K562 (cell line): ENCODE measurements around the gene PCDHGA7. TPM values are rescaled to one million over a fixed set of nuclear protein-coding genes. Genes with fewer than 3 reads are reported as not detected.
A peak's percentile ranks its signal among the peaks of the same experiment; 100 is the strongest.

Experiments
- ATAC-seq: fragments of 200-7000 bp; cut with Tn5 transposase; 3 replicates; pipeline ENCODE4 v1.9.1; 2020; ENCODE audit warnings: moderate library complexity
- BruUV-seq: library from RNA; stranded (reverse); fragments of 400-500 nt; replicated peaks from 2 replicates; lab custom pipeline; 2021; lab: Mats Ljungman, UMichigan
- CTCF ChIA-PET: fragments of 300-600 bp; formaldehyde crosslinking; extraction: SDS; loops from one replicate; lab custom pipeline; 2021; ENCODE audit warnings: low intra/inter-chr PET ratio; lab: Yijun Ruan, JAX
- POLR2A ChIA-PET: fragments of 300-600, 350-650 bp; sonication (Branson Sonifier 250); formaldehyde crosslinking; extraction: SDS; loops from one replicate; lab custom pipeline; 2021; ENCODE audit warnings: antibody characterized with exemption, inconsistent platforms; lab: Yijun Ruan, JAX
- DNase-seq, 4 experiments: peaks; one replicate each; pipeline versions ENCODE4 v3.0.0 to v3.0.0-alpha.2; 2011 to 2018; ENCODE audit warnings: low spot score in 3 of 4, mixed read lengths in 3 of 4; ENCODE audit errors: extremely low read depth in 1 of 4
- FAIRE-seq: peaks from 2 replicates; lab custom pipeline; 2011; peaks lifted over from hg19 to GRCh38; lab: Jason Lieb, UNC
- H2AFZ ChIP-seq: 2 replicates; pipeline ENCODE4 v1.6.0; 2011; ENCODE audit warnings: low read depth, low read length, control low read depth, inconsistent platforms
- H3K27ac ChIP-seq: fragments of 200-600 bp; 3 replicates; pipeline ENCODE4 v1.8.0; 2011; ENCODE audit warnings: low read depth, mild to moderate bottlenecking, control low read depth, inconsistent platforms, low read length, moderate library complexity, mixed read lengths; ENCODE audit errors: extremely low read depth
- H3K27me3 ChIP-seq, 2 experiments: fragments of 300-600 bp in 1 of 2; 2 replicates in 1 of 2; 3 replicates in 1 of 2; pipeline versions ENCODE4 v1.6.0 to v1.8.0; 2011; ENCODE audit warnings: inconsistent platforms in 2 of 2, low read length in 2 of 2, mild to moderate bottlenecking in 1 of 2, mixed read lengths in 1 of 2, moderate library complexity in 1 of 2; ENCODE audit not compliant: control insufficient read depth in 2 of 2, insufficient read depth in 2 of 2
- H3K36me3 ChIP-seq: fragments of 300-600 bp; 3 replicates; pipeline ENCODE4 v1.8.0; 2011; ENCODE audit warnings: mild to moderate bottlenecking, low read length, inconsistent platforms; ENCODE audit not compliant: control insufficient read depth, insufficient read depth
- H3K4me1 ChIP-seq, 2 experiments: fragments of 200-600 bp in 1 of 2; replicated peaks in 1 of 2; 2 replicates in 1 of 2; 3 replicates in 1 of 2; pipeline versions ENCODE4 v1.5.1 to v1.8.0; 2011; ENCODE audit warnings: inconsistent platforms in 2 of 2, low read length in 2 of 2, mild to moderate bottlenecking in 1 of 2, mixed read lengths in 1 of 2, moderate library complexity in 1 of 2; ENCODE audit not compliant: control insufficient read depth in 2 of 2, insufficient read depth in 2 of 2
- H3K4me2 ChIP-seq: 2 replicates; pipeline ENCODE4 v1.6.1; 2011; ENCODE audit warnings: low read length, control low read depth, inconsistent platforms, mixed read lengths; ENCODE audit not compliant: insufficient read depth
- H3K4me3 ChIP-seq: fragments of 200-600 bp; sonication (generic), shearing (Covaris generic); 2 replicates; pipeline ENCODE4 v1.5.1; 2016; ENCODE audit warnings: control low read depth, inconsistent platforms
- H3K79me2 ChIP-seq: fragments of 200-600 bp; 3 replicates; pipeline ENCODE4 v1.8.0; 2011; ENCODE audit warnings: low read length, inconsistent platforms; ENCODE audit not compliant: control insufficient read depth, insufficient read depth
- H3K9ac ChIP-seq, 2 experiments: 2 replicates each; pipeline versions ENCODE4 v1.6.0 to v1.6.1; 2011; ENCODE audit warnings: low read depth in 2 of 2, low read length in 2 of 2, control low read depth in 1 of 2, inconsistent platforms in 1 of 2, mild to moderate bottlenecking in 1 of 2, mixed read lengths in 1 of 2; ENCODE audit not compliant: insufficient read depth in 1 of 2
- H3K9me1 ChIP-seq: one replicate; pipeline ENCODE4 v1.6.0; 2011; ENCODE audit warnings: inconsistent platforms, mild to moderate bottlenecking, low read length, moderate library complexity; ENCODE audit not compliant: control insufficient read depth, insufficient read depth
- H3K9me3 ChIP-seq: replicated peaks from 2 replicates; pipeline ENCODE4 v1.5.1; 2011; ENCODE audit warnings: low read depth, low read length, inconsistent platforms; ENCODE audit not compliant: control insufficient read depth, insufficient read depth
- H4K20me1 ChIP-seq: replicated peaks from 2 replicates; pipeline ENCODE4 v1.6.1; 2011; ENCODE audit warnings: low read length, inconsistent platforms, mixed read lengths; ENCODE audit not compliant: control insufficient read depth, insufficient read depth
- ATF1 ChIP-seq, 2 experiments: fragments of 450-650 bp in 1 of 2; IDR thresholded peaks; 2 replicates each; pipeline ENCODE4 v1.6.1; 2016; ENCODE audit warnings: missing compliant biosample characterization in 1 of 2, missing genetic modification characterization in 1 of 2
- CEBPB ChIP-seq: fragments of 450-650 bp; IDR thresholded peaks from 2 replicates; pipeline ENCODE4 v1.6.1; 2016; ENCODE audit warnings: missing genetic modification characterization, missing compliant biosample characterization
- CEBPG ChIP-seq, 3 experiments: fragments of 200-800 bp in 1 of 3; sonication (Bioruptor generic) in 1 of 3; sonication (generic) in 1 of 3; formaldehyde crosslinking in 1 of 3; IDR thresholded peaks in 2 of 3; conservative IDR thresholded peaks in 1 of 3; 2 replicates each; pipeline versions ENCODE4 v1.6.1 to v1.8.0; 2016 to 2022; ENCODE audit warnings: missing compliant biosample characterization in 2 of 3, missing genetic modification characterization in 2 of 3, mild to moderate bottlenecking in 1 of 3, missing genetic modification reagents in 1 of 3
- MAFF ChIP-seq: IDR thresholded peaks from 2 replicates; pipeline ENCODE4 v1.6.1; 2012; ENCODE audit warnings: low read length, improper control_type of control experiment
- MXI1 ChIP-seq: IDR thresholded peaks from 2 replicates; pipeline ENCODE4 v1.6.1; 2011; ENCODE audit warnings: low read depth, mild to moderate bottlenecking, improper control_type of control experiment, low read length
- PCBP2 ChIP-seq: fragments of 200-400 bp; formaldehyde crosslinking; IDR thresholded peaks from 2 replicates; pipeline ENCODE4 v1.6.1; 2018; ENCODE audit warnings: low read length, low read depth, mild to moderate bottlenecking, moderate library complexity; ENCODE audit not compliant: poor library complexity, severe bottlenecking
- PPARD ChIP-seq: fragments of 250-450 bp; sonication (Bioruptor Pico); IDR thresholded peaks from 2 replicates; pipeline ENCODE4 v1.8.0; 2022; ENCODE audit warnings: inconsistent platforms, mild to moderate bottlenecking, moderate library complexity
- PURB ChIP-seq: sonication (generic); formaldehyde crosslinking; IDR thresholded peaks from 2 replicates; pipeline ENCODE4 v1.9.0; 2021; ENCODE audit warnings: low read depth, mild to moderate bottlenecking, missing genetic modification reagents
- SAFB2 ChIP-seq: fragments of 200-400 bp; formaldehyde crosslinking; IDR thresholded peaks from 2 replicates; pipeline ENCODE4 v1.6.1; 2018; ENCODE audit warnings: borderline replicate concordance, low read length, low read depth, moderate library complexity; ENCODE audit not compliant: severe bottlenecking
- SP2 ChIP-seq: IDR thresholded peaks from 2 replicates; pipeline ENCODE4 v1.6.1; 2011; ENCODE audit warnings: mild to moderate bottlenecking, low read depth, low read length, moderate library complexity; ENCODE audit not compliant: poor library complexity, severe bottlenecking; ENCODE audit errors: extremely low read depth
- ZNF699 ChIP-seq: fragments of 250-450 bp; sonication (Bioruptor Pico); IDR thresholded peaks from 2 replicates; pipeline ENCODE4 v1.8.0; 2021; ENCODE audit warnings: mild to moderate bottlenecking, moderate library complexity; ENCODE audit not compliant: insufficient replicate concordance
- ZNF778 ChIP-seq: fragments of 450-650 bp; formaldehyde crosslinking; IDR thresholded peaks from 2 replicates; pipeline ENCODE4 v1.4.0; 2020; ENCODE audit warnings: mild to moderate bottlenecking, moderate library complexity
- WGBS: fragments of 100-300 bp; shearing (Covaris generic); methylation state at CpG from one replicate; pipeline ENCODE4 v1.1.6; 2016; ENCODE audit warnings: low coverage, mixed read lengths; ENCODE audit not compliant: insufficient coverage; ENCODE audit errors: missing lambda C conversion rate; 5-methylcytosine and 5-hydroxymethylcytosine counted together
- in situ Hi-C: fragments of 300-500 bp; cut with MboI; formaldehyde crosslinking; loops from 4 replicates; pipeline ENCODE4 v1.15.0; 2018; ENCODE audit warnings: inconsistent platforms, mixed read lengths
- intact Hi-C: fragments of 100-400 bp; cut with micrococcal nuclease; formaldehyde crosslinking; loops from 2 replicates; pipeline ENCODE4 v1.14.2; 2022
- polyA plus RNA-seq, 8 experiments: library from polyadenylated mRNA; depleted of rRNA in 4 of 8; stranded (reverse) in 5 of 8; unstranded in 3 of 8; fragments of >200 nt; fragmentation: Nextera tagmentation in 2 of 8; fragmentation: Illumina TruSeq in 1 of 8; extraction: Ambion mirVana in 2 of 8; extraction: Trizol in 1 of 8; gene quantifications; 2 replicates each; pipeline versions ENCODE4 v1.2.1 to v1.2.3, GENCODE V29; 2011 to 2014; ENCODE audit warnings: inconsistent platforms in 1 of 8, missing spikeins in 1 of 8
- total RNA-seq, 7 experiments: library from RNA; depleted of rRNA in 6 of 7; stranded (reverse); fragments of >200 nt in 6 of 7; fragmentation: Illumina TruSeq in 2 of 7; extraction: Trizol in 2 of 7; gene quantifications; 2 replicates each; pipeline versions ENCODE4 v1.2.1 to v1.2.3, GENCODE V29; 2011 to 2021; ENCODE audit warnings: low replicate concordance in 1 of 7
- TF ChIP-seq, protein P1 (sequence below): fragments of 250-450 bp; sonication (Bioruptor Pico); IDR thresholded peaks from 2 replicates; pipeline ENCODE4 v1.4.0; 2020; ENCODE audit warnings: mild to moderate bottlenecking, moderate library complexity, borderline replicate concordance

Gene PCDHGA7
- total and polyA plus RNA-seq, 9 of the 15 experiments (the other 6 are each of a cell fraction or from before 2014, with no cell fraction given): 0.03 to 0.11 (median 0.06) TPM; not detected in 5

DNA sequence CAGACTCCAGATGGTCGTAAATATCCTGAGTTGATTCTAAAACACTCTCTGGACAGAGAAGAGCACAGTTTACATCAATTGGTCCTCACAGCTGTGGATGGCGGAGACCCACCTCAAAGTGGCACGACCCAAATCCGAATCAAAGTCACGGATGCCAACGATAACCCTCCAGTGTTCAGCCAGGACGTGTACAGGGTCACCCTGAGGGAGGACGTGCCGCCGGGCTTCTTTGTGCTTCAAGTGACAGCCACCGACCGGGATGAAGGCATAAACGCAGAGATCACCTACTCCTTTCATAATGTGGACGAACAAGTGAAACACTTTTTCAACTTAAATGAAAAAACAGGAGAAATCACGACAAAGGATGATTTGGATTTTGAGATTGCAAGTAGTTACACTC lies 21.9 kb upstream of the PCDHGA7 start:
- POLR2A ChIA-PET: no interaction called here
- H3K27me3 ChIP-seq: peaks cover 6 to 35% of the 10 kb centered on the region in 2 experiments; a peak in 4 of 5 replicates
- ATAC-seq: no peak
- TF ChIP-seq PURB (CRISPR knock-in tag): no peak
- TF ChIP-seq SAFB2: no peak
- no peak for TF ChIP-seq ZNF699 (CRISPR knock-in tag)
- no peak for TF ChIP-seq CEBPB
- no peak for TF ChIP-seq SP2
- TF ChIP-seq, all 486 proteins: peak for 0
- Histone ChIP-seq H3K27ac (no peak overlapping the region), H3K9me3 (no peaks in the 10 kb centered on the region; the same call in 1 of the 2 replicates), H2AFZ (0 out of 2 replicates have a peak overlapping the region, but pooled peaks have one; percentile 27), H3K36me3 (no peaks in the 10 kb centered on the region), H3K9ac (no peak overlapping the region), H3K79me2 (no peaks in the 10 kb centered on the region), H3K4me3 (no peak overlapping the region), H4K20me1 (no peaks in the 10 kb centered on the region), H3K4me2 (no peak overlapping the region), H3K4me1 (peaks cover 2 to 12% of the 10 kb centered on the region in 2 experiments; a peak in 3 of 5 replicates), H3K9me1 (no peaks in the 10 kb centered on the region)
- no TSS peak for BruUV-seq
- CTCF ChIA-PET: interaction anchor here (0.7 to 2.3 kb wide), 3 partner anchors 197 to 254 kb away, joined by 3 to 12 read pairs (median 4); no protein-coding TSS in a partner anchor
- no peak for DNase-seq
- FAIRE-seq: no peak
- intact Hi-C loops (no loop called here), in situ Hi-C loops (no loop called here)
- WGBS: 2% methylated on average over 15 of the region's 15 CpGs

DNA sequence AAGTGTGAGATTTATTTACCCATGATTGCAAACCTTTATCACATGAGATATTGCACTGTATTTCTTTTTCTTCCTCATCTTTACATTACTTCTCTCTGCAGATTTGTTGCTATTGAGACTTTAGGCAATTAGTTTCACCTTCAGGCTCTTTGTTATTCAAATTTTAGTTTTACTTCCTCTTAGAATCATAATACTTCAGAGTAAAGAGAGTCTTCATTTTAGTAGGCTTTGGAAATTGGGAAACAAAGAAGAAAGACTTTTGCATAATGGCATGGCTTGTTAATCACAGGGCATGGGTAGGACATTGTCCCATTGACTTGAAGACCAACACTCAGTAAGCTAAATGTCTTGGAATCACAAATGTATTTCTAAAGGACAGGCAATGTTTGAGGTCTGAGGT lies 19.8 kb upstream of the PCDHGA7 start:
- Histone ChIP-seq H2AFZ (no peak overlapping the region), H4K20me1 (no peaks in the 10 kb centered on the region), H3K79me2 (no peaks in the 10 kb centered on the region), H3K9ac (no peak overlapping the region), H3K4me2 (no peak overlapping the region), H3K36me3 (no peaks in the 10 kb centered on the region), H3K9me3 (no peaks in the 10 kb centered on the region; the same call in 1 of the 2 replicates), H3K27ac (no peak overlapping the region), H3K27me3 (peaks cover 13 to 36% of the 10 kb centered on the region in 2 experiments; a peak in 4 of 5 replicates), H3K4me3 (no peak overlapping the region), H3K4me1 (peaks cover 0 to 12% of the 10 kb centered on the region in 2 experiments; a peak in 2 of 5 replicates), H3K9me1 (no peaks in the 10 kb centered on the region)
- DNase-seq (no peak), ATAC-seq (no peak), FAIRE-seq (no peak)
- BruUV-seq: no TSS peak
- in situ Hi-C loops: no loop called here
- ChIA-PET POLR2A (no interaction called here), CTCF (no interaction called here)
- intact Hi-C loops: no loop called here
- no peak for TF ChIP-seq MXI1
- TF ChIP-seq ZNF778 (CRISPR knock-in tag): no peak
- TF ChIP-seq PPARD (CRISPR knock-in tag): no peak
- no peak for TF ChIP-seq MAFF
- TF ChIP-seq, protein P1, sequence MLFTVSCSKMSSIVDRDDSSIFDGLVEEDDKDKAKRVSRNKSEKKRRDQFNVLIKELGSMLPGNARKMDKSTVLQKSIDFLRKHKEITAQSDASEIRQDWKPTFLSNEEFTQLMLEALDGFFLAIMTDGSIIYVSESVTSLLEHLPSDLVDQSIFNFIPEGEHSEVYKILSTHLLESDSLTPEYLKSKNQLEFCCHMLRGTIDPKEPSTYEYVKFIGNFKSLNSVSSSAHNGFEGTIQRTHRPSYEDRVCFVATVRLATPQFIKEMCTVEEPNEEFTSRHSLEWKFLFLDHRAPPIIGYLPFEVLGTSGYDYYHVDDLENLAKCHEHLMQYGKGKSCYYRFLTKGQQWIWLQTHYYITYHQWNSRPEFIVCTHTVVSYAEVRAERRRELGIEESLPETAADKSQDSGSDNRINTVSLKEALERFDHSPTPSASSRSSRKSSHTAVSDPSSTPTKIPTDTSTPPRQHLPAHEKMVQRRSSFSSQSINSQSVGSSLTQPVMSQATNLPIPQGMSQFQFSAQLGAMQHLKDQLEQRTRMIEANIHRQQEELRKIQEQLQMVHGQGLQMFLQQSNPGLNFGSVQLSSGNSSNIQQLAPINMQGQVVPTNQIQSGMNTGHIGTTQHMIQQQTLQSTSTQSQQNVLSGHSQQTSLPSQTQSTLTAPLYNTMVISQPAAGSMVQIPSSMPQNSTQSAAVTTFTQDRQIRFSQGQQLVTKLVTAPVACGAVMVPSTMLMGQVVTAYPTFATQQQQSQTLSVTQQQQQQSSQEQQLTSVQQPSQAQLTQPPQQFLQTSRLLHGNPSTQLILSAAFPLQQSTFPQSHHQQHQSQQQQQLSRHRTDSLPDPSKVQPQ (CRISPR knock-in tag): no peak
- no peak for TF ChIP-seq CEBPG (CRISPR knock-in tag; IDR thresholded peaks at IDR 0.05)
- TF ChIP-seq CEBPG (tag; conservative IDR thresholded peaks at IDR 0.05 in 1 of 2, IDR thresholded peaks at IDR 0.05 in 1 of 2): no peak
- no peak for TF ChIP-seq PCBP2
- no peak for TF ChIP-seq ATF1 (CRISPR knock-in tag; IDR thresholded peaks at IDR 0.05)
- TF ChIP-seq ATF1 (tag; IDR thresholded peaks at IDR 0.05): no peak
